Globus pallidus (tissue), 1 donor: ENCODE results near the gene ABCD3.
"Not testable (repeated sequence)": the region's sequence is repeated elsewhere in the genome, so short reads cannot be mapped to it uniquely, and the experiment has no call there.

ENCODE experiments used
- DNase-seq: peaks from one replicate; pipeline ENCODE4 v3.0.0-alpha.2; 2015; ENCODE audit warnings: low spot score

The ABCD3 gene

GRCh38 chr1:94417978-94418663 is at the start of gene ABCD3:
ABCD3 (plus strand) TSS chr1:94418389; CDS start chr1:94418479, 90 bp downstream.
- peak; percentile 96 for DNase-seq

GRCh38 chr1:94372771-94373170 is 45.4 kb upstream of the ABCD3 start:
- DNase-seq, result not testable (repeated sequence)

GRCh38 chr1:94373311-94373710 is 44.9 kb upstream of the ABCD3 start:
- not testable (repeated sequence) for DNase-seq

GRCh38 chr1:94375666-94376065 is 42.5 kb upstream of the ABCD3 start:
- DNase-seq, result not testable (repeated sequence)

GRCh38 chr1:94378493-94378892 is 39.7 kb upstream of the ABCD3 start:
- not testable (repeated sequence) for DNase-seq

- DNase-seq, result no peak
These were observed 38.6 kb upstream of the ABCD3 start for GRCh38 chr1:94379615-94380014.

- DNase-seq, result no peak
These were observed 36.0 kb upstream of the ABCD3 start for GRCh38 chr1:94382201-94382600.

- no peak for DNase-seq
These were observed 34.2 kb upstream of the ABCD3 start for GRCh38 chr1:94383966-94384408.

GRCh38 chr1:94384485-94385265 is 33.5 kb upstream of the ABCD3 start:
- no peak for DNase-seq

- no peak for DNase-seq
These were observed 32.8 kb upstream of the ABCD3 start for GRCh38 chr1:94385308-94385929.

GRCh38 chr1:94389298-94389697 is 28.9 kb upstream of the ABCD3 start:
- no peak for DNase-seq

- DNase-seq, result no peak
These were observed 23.9 kb upstream of the ABCD3 start for GRCh38 chr1:94394247-94394646.

- no peak for DNase-seq
These were observed 23.0 kb upstream of the ABCD3 start for GRCh38 chr1:94395231-94395630.

GRCh38 chr1:94395748-94396309 is 22.4 kb upstream of the ABCD3 start:
- no peak for DNase-seq

- peak; percentile 38 for DNase-seq
These were observed 21.7 kb upstream of the ABCD3 start for GRCh38 chr1:94396356-94397010.

GRCh38 chr1:94398356-94398755 is 19.8 kb upstream of the ABCD3 start:
- no peak for DNase-seq

GRCh38 chr1:94399453-94399852 is 18.7 kb upstream of the ABCD3 start:
- no peak for DNase-seq

GRCh38 chr1:94401206-94401605 is 17.0 kb upstream of the ABCD3 start:
- DNase-seq, result no peak

- no peak for DNase-seq
These were observed 11.7 kb upstream of the ABCD3 start for GRCh38 chr1:94406446-94406845.

- no peak for DNase-seq
These were observed 9.9 kb upstream of the ABCD3 start for GRCh38 chr1:94408104-94408830.

GRCh38 chr1:94411237-94411636 is 7.0 kb upstream of the ABCD3 start:
- no peak for DNase-seq
